Hippocampal formation (tissue), 2 donors: Measurements from ENCODE around the gene MPPED1.

Experiments
- DNase-seq, 2 donors: peaks; one replicate each; lab custom pipeline; 2025; lab: John Stamatoyannopoulos, UW

MPPED1 gene

DNA sequence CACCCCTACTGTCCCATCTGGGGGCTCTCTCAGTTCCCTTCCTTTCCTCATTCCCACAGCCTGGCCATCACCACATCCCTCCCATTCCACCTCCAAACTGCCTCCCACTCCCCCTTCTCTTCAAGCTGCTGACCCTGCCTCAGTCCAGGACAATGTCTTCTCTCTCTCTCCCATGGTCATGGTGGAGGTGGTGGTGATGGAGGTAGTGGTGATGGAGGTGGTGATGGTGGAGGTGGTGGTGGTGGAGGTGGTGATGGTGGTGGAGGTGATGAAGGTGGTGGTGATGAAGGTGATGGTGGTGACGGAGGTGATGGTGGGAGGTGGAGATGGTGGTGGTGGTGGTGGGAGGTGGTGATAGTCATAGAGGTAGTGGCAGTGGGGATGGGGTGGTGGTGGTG, 87.0 kb downstream of the MPPED1 start:
- DNase-seq, result no peak

DNA sequence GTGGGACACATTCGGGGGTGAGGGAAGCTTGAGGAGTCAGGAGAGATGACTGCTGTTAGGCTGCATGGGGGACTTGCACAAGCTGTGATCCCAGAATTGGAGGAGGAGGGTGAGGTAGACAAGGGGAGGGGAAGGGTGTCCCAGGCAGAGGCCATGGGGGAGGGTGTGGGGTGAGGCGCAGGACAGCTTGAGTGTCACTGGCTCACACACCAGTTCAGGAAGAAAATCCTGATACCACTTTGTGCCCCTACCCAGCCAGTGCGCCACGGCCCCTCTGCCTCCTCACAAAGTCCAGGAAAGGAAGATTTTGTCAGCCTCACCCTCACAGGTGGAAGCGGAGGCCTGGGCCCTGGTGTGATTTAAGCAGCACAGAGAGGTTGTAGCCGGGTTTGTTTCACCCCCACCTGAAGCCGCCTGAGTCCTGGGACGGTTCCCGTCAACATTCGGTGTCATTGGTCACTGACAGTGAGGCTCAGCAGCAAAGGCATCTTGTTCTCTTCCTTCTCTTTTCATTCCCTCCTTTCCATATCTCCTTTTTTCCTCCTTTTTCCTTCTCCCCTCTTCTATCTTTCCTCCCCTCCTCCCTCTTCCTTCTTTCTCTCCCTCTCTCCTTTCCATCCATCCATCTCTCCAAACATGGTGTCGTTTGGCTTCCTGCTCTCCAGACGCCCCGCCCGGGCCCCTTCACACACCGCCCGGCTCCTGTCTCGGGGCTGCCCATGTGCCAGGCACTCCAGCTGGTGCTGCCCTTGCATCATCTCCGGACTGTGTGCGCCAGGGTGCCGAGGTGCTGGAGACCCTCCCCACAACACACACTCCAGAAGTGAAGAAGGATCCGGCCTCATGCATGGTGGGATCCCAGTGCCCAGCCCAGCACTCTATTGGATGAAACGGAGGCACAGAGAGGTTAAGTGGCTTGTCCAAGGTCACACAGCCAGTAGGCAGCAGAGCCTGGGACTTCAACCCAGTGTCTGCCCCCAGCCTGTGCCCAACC, 89.3 kb downstream of the MPPED1 start:
- DNase-seq, result no peak

DNA sequence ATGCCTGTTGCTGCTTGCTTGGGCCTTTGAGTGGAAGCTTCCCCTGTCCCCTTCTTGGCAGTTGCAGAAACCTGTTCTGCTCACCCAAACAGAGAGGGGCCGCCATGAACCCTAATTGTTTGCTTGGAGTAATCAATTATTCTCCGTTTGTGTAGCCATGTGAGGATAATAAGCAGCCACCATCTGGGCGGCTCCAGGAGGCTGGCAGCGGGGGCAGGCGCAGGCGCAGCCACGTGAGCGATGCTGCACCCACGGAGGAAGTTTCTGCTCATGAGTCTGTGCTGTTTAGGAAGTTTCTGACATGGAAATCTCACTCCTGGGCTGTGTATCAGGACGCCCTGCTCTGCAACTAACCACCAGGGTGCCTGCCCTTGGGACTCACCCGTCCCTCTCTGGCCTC, 90.1 kb downstream of the MPPED1 start:
- peak in 1 of 2 donors; percentile 10 for DNase-seq

- no peak for DNase-seq
These were observed 90.6 kb downstream of the MPPED1 start for GRCh38 chr22:43502306-43502874.

- no peak for DNase-seq
These were observed 92.3 kb downstream of the MPPED1 start for GRCh38 chr22:43504068-43504467.

DNA sequence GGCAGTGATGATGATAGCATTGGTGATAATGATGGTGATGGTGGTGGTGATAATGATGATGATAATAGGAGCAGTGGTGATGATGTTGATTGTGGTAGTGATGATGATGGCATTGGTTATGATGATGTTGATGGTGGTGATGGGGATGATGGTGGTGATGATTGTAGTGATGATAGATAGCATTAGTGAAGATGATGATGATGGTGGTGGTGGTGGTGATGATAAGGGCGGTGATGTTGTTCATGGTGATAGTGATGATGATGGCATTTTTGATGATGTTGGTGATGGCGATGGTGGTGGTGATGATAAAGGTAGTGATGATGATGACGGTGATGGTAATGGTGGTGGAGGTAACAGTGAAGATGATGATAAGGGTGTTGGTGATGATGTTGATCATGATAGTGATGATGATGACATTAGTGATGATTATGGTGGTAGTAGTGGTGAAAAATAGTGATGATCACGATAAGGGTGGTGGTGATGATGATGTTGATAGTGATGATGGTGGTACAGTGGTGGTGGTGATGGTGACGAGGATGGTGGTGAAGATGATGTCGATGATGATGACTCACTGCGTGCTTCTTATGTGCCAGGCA, 93.0 kb downstream of the MPPED1 start:
- DNase-seq, result no peak

- no peak for DNase-seq
These were observed 93.6 kb downstream of the MPPED1 start for GRCh38 chr22:43505423-43505822.

DNA sequence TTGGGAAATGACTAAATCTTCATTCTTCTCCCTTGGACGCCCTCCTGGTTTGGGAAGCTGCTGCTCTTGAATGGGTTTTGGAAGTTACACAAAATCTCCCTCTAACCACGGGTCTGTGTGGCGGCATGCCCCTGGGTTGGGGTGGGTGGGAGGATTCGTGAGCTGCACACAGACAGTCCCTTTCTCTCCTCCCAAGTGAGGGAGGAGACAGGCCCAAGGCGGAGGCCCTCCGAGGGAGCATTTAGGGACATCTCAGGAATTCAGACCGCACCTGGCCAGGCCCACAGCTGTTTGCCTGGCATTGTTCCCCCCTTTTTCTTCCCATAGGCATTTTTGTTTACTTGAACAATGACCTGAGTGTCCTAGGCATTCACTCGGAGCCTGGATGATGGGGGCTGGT, 94.1 kb downstream of the MPPED1 start:
- no peak for DNase-seq

DNA sequence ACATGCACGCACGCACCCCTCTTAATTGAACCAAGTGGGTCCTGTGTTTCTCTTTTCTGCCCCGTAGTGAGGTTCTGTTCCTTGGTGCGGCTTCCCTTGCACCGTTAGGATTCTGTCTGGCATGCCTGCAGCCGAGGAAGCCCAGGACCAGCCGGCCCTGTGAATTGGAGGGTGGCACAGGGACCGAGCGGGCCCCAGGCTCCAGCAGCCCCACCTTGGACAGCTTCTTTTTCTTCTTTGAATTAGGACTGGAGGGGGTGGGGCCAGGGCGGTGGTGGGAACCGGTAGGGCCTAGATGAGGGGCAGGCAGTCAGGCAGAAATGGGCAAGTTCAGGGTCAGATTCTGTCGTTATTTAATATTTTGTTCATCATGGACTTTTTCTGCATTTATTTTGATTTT, 94.7 kb downstream of the MPPED1 start:
- DNase-seq, result no peak

DNA sequence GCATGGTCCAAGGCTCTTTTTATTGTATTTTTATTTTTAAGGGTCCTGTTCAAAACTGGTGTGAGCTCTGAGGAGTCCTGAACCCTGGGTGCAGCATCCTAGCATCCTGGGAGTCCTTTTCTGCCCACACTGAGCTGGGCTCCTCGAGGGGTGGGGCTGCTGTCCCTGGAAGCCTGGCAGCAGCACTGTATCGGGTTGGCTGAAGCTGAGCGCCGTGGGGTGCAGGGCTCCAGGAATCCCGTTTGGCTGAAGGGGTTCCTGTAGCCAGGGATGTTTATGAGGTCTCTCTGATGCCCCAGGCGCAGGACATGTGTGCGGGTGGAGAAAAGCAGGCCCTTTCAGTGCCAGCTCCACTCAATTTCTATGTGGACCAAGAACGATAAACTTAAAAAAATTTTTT, 95.4 kb downstream of the MPPED1 start:
- no peak for DNase-seq

- no peak for DNase-seq
These were observed 96.7 kb downstream of the MPPED1 start for GRCh38 chr22:43508489-43508888.

- no peak for DNase-seq
These were observed 97.5 kb downstream of the MPPED1 start for GRCh38 chr22:43509337-43509736.

- DNase-seq, result no peak
These were observed 98.7 kb downstream of the MPPED1 start for GRCh38 chr22:43510281-43511070.

GRCh38 chr22:43511276-43511910, 99.6 kb downstream of the MPPED1 start:
- no peak for DNase-seq

DNA sequence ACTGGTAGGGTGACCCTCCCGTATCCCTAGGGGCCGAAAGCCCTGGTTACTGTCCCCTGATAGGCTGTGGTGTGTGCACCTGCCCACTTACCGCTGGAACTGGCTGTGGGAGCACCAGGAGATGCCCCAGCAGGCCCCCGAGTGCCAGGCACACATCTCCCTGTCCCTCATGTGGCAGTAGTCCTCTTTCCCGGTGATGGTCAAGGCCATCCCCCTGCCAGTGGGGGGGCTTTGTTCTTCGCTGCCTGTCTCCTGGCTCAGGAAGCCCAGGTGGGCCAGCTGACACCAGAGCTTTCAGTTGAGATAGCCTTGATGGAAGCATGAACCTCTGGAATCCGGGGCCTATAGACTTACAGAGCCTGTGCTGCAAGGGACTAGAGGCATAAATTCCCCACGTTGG, 100.5 kb downstream of the MPPED1 start:
- DNase-seq, result no peak

DNA sequence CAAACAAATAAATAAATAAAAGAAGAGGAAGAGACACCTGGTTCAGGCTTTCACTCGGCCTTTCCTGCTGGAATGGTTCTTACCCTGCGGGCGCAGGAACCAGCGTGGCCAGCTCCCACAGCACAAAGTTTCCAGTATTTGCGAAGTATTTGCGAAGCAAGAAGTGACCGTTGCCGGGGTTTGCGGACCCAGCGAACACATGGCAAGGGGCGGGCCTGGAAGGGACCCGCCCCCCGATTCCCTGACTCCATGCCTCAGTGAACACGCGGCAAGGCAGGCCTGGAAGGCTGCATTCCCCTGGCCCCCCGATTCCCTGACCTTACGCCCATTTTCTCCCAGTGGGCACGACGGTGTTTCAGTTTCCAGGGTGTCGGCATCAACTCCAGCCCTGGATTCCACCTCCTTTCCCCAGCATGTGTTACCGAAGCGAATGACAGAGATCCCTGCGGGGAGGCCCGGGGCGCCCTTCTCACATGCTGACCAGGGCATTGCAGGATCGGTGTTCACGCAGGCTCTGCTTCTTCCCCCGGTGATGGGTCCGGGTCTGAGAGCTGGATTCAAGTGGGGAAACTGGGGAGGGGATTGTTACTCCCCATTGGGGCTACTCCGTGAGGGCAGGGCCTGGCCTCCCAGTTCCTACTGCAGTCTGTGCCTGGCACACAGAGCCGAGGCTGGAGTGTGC, 102.8 kb downstream of the MPPED1 start:
- no peak for DNase-seq

DNA sequence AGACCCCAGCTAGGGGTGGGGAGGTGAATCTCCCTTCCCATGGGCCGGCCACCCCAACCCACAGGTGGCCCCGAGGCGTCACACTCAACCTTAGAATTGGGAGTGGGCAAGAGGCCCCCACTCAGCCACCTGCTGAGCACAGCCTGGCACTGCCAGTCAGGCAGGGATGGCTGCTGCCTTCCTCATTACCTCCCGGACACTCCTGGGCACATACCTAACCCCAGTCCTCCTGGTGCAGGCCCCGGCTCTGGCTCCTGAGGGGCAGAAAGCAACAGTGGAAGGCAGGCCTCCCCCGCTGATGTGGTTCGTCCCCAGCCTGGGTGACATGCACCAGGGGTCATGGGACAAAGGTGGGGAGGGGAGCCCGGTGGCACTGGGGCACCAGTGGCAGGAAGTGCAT, 103.6 kb downstream of the MPPED1 start:
- DNase-seq, result no peak

GRCh38 chr22:43515902-43516301, 104.1 kb downstream of the MPPED1 start:
- DNase-seq, result no peak

GRCh38 chr22:43516386-43516785, 104.6 kb downstream of the MPPED1 start:
- no peak for DNase-seq

- no peak for DNase-seq
These were observed 105.3 kb downstream of the MPPED1 start for GRCh38 chr22:43516996-43517635.

GRCh38 chr22:43520632-43521039, 108.8 kb downstream of the MPPED1 start:
- DNase-seq, result no peak
